ENCODE results near the gene SUCO. TPM values are rescaled to one million over a fixed set of nuclear protein-coding genes. Genes with fewer than 3 reads are reported as not detected.

SUCO gene
- total RNA-seq, 1 donor: 41.6 TPM

GRCh38 chr1:172561252-172561651, 28.3 kb downstream of the SUCO start:
- Histone ChIP-seq H3K4me2 (ENCODE audit: insufficient read depth, low read length) (no peak overlapping the region), H3K9me3 (ENCODE audit: low read depth, low read length) (no peaks in the 10 kb centered on the region), H3K79me2 (ENCODE audit: insufficient read depth, low read length) (peaks cover 2% of the 10 kb centered on the region), H3K27ac (ENCODE audit: low read depth, low read length) (peak overlapping the region; percentile 21), H3K4me1 (ENCODE audit: insufficient read depth, low read length) (peaks cover 13% of the 10 kb centered on the region), H4K20me1 (ENCODE audit: insufficient read depth, low read length) (no peaks in the 10 kb centered on the region), H3K36me3 (ENCODE audit: insufficient read depth, low read length) (peaks cover 22% of the 10 kb centered on the region), H3K27me3 (ENCODE audit: insufficient read depth, low read length) (no peaks in the 10 kb centered on the region), H3K4me3 (ENCODE audit: insufficient read depth, low read length) (no peak overlapping the region), H2AFZ (ENCODE audit: low read length) (no peak overlapping the region)
- no peak for DNase-seq (ENCODE audit: insufficient read length, low spot score, missing footprints)
- TF ChIP-seq CTCF (IDR thresholded peaks at IDR 0.05; ENCODE audit: extremely low read depth, low read depth, low read length): no peak

- DNase-seq (ENCODE audit: insufficient read length, low spot score, missing footprints): no peak
- no peak overlapping the region for H3K27ac ChIP-seq (ENCODE audit: low read depth, low read length)
- peaks cover 5% of the 10 kb centered on the region for H3K4me1 ChIP-seq (ENCODE audit: insufficient read depth, low read length)
- no peaks in the 10 kb centered on the region for H3K27me3 ChIP-seq (ENCODE audit: insufficient read depth, low read length)
- H3K36me3 ChIP-seq (ENCODE audit: insufficient read depth, low read length): peaks cover 14% of the 10 kb centered on the region
- no peak overlapping the region for H3K4me3 ChIP-seq (ENCODE audit: insufficient read depth, low read length)
- no peaks in the 10 kb centered on the region for H4K20me1 ChIP-seq (ENCODE audit: insufficient read depth, low read length)
- no peaks in the 10 kb centered on the region for H3K79me2 ChIP-seq (ENCODE audit: insufficient read depth, low read length)
- no peak for TF ChIP-seq CTCF (IDR thresholded peaks at IDR 0.05; ENCODE audit: extremely low read depth, low read depth, low read length)
- no peak overlapping the region for H2AFZ ChIP-seq (ENCODE audit: low read length)
- H3K4me2 ChIP-seq (ENCODE audit: insufficient read depth, low read length): no peak overlapping the region
- H3K9me3 ChIP-seq (ENCODE audit: low read depth, low read length): no peaks in the 10 kb centered on the region
Measured at GRCh38 chr1:172566196-172566997, 33.4 kb downstream of the SUCO start.

- peaks cover 16% of the 10 kb centered on the region for H3K36me3 ChIP-seq (ENCODE audit: insufficient read depth, low read length)
- DNase-seq (ENCODE audit: insufficient read length, low spot score, missing footprints): no peak
Measured at GRCh38 chr1:172567720-172568119, 34.8 kb downstream of the SUCO start.

More at GRCh38 chr1:172567720-172568119, 34.8 kb downstream of the SUCO start:
- H3K27me3 ChIP-seq (ENCODE audit: insufficient read depth, low read length): no peaks in the 10 kb centered on the region
- H2AFZ ChIP-seq (ENCODE audit: low read length): no peak overlapping the region
- H3K4me3 ChIP-seq (ENCODE audit: insufficient read depth, low read length): no peak overlapping the region
- H3K79me2 ChIP-seq (ENCODE audit: insufficient read depth, low read length): no peaks in the 10 kb centered on the region
- H3K9me3 ChIP-seq (ENCODE audit: low read depth, low read length): no peaks in the 10 kb centered on the region
- no peak overlapping the region for H3K27ac ChIP-seq (ENCODE audit: low read depth, low read length)
- no peak for TF ChIP-seq CTCF (IDR thresholded peaks at IDR 0.05; ENCODE audit: extremely low read depth, low read depth, low read length)
- no peak overlapping the region for H3K4me2 ChIP-seq (ENCODE audit: insufficient read depth, low read length)
- no peaks in the 10 kb centered on the region for H4K20me1 ChIP-seq (ENCODE audit: insufficient read depth, low read length)
- no peaks in the 10 kb centered on the region for H3K4me1 ChIP-seq (ENCODE audit: insufficient read depth, low read length)
